ENCODE results near the gene TMEM132D.

TMEM132D gene

GRCh38 chr12:129409281-129409680, 494.5 kb downstream of the TMEM132D start:
- no peak for DNase-seq

GRCh38 chr12:129404556-129404955, 499.3 kb downstream of the TMEM132D start:
- DNase-seq: no peak

- DNase-seq: no peak
Observed at GRCh38 chr12:129401572-129401971, 502.3 kb downstream of the TMEM132D start.

- DNase-seq: no peak
Observed at GRCh38 chr12:129394177-129394825, 509.5 kb downstream of the TMEM132D start.

GRCh38 chr12:129393357-129393937, 510.4 kb downstream of the TMEM132D start:
- DNase-seq: no peak

- no peak for DNase-seq
Observed at GRCh38 chr12:129385637-129385990, 518.2 kb downstream of the TMEM132D start.

- no peak for DNase-seq
Observed at GRCh38 chr12:129383956-129384355, 519.9 kb downstream of the TMEM132D start.

GRCh38 chr12:129381715-129382114, 522.1 kb downstream of the TMEM132D start:
- DNase-seq: no peak

GRCh38 chr12:129379076-129379804, 524.6 kb downstream of the TMEM132D start:
- no peak for DNase-seq

- DNase-seq: no peak
Observed at GRCh38 chr12:129378496-129378895, 525.3 kb downstream of the TMEM132D start.

GRCh38 chr12:129373746-129374145, 530.1 kb downstream of the TMEM132D start:
- DNase-seq: no peak

GRCh38 chr12:129372876-129373275, 530.9 kb downstream of the TMEM132D start:
- DNase-seq: no peak

- DNase-seq: no peak
Observed at GRCh38 chr12:129372348-129372747, 531.5 kb downstream of the TMEM132D start.

GRCh38 chr12:129371268-129371667, 532.6 kb downstream of the TMEM132D start:
- no peak for DNase-seq

- DNase-seq: no peak
Observed at GRCh38 chr12:129366656-129367055, 537.2 kb downstream of the TMEM132D start.

GRCh38 chr12:129363041-129363440, 540.8 kb downstream of the TMEM132D start:
- no peak for DNase-seq

- DNase-seq: no peak
Observed at GRCh38 chr12:129357233-129357632, 546.6 kb downstream of the TMEM132D start.

GRCh38 chr12:129351481-129351880, 552.3 kb downstream of the TMEM132D start:
- no peak for DNase-seq

- DNase-seq: no peak
Observed at GRCh38 chr12:129339336-129339735, 564.5 kb downstream of the TMEM132D start.

- no peak for DNase-seq
Observed at GRCh38 chr12:129337413-129337812, 566.4 kb downstream of the TMEM132D start.

- DNase-seq: no peak
Observed at GRCh38 chr12:129335773-129336172, 568.1 kb downstream of the TMEM132D start.

GRCh38 chr12:129332286-129332685, 571.5 kb downstream of the TMEM132D start:
- no peak for DNase-seq

- DNase-seq: no peak
Observed at GRCh38 chr12:129331356-129332085, 572.3 kb downstream of the TMEM132D start.

- DNase-seq: no peak
Observed at GRCh38 chr12:129328235-129328634, 575.6 kb downstream of the TMEM132D start.
